H1 (cell line): ENCODE measurements around the gene CBARP. TPM values are rescaled to one million over a fixed set of nuclear protein-coding genes. Genes with fewer than 3 reads are reported as not detected.

Experiments
- CTCF ChIA-PET: fragments of 300-600 bp; sonication (Branson Sonifier 250); formaldehyde crosslinking; loops from one replicate; lab custom pipeline; 2021; ENCODE audit not compliant: partially characterized antibody; lab: Charles Lee
- POLR2A ChIA-PET: fragments of 300-600 bp; sonication (Branson Sonifier 250); formaldehyde crosslinking; loops from one replicate; lab custom pipeline; 2021; ENCODE audit warnings: inconsistent platforms; ENCODE audit not compliant: partially characterized antibody; lab: Charles Lee
- DNase-seq, 2 experiments: peaks; one replicate each; pipeline versions ENCODE4 v3.0.0 to v3.0.0-alpha.2; 2010 to 2022; ENCODE audit warnings: low spot score in 2 of 2, low read depth in 1 of 2, mixed read lengths in 1 of 2
- FAIRE-seq: peaks from 2 replicates; lab custom pipeline; 2011; peaks lifted over from hg19 to GRCh38; lab: Jason Lieb, UNC
- H2AFZ ChIP-seq: 2 replicates; pipeline ENCODE4 v1.8.1; 2012; ENCODE audit warnings: low read length, inconsistent platforms
- H2AK5ac ChIP-seq: 2 replicates; pipeline ENCODE4 v1.6.1; 2013; ENCODE audit warnings: low read depth, low read length
- H2BK120ac ChIP-seq: replicated peaks from 2 replicates; pipeline ENCODE3; 2013; ENCODE audit warnings: low read depth, low read length, inconsistent platforms
- H2BK12ac ChIP-seq: 2 replicates; pipeline ENCODE4 v1.6.1; 2013; ENCODE audit warnings: low read depth, low read length
- H2BK15ac ChIP-seq: 2 replicates; pipeline ENCODE4 v1.6.1; 2013; ENCODE audit warnings: low read length
- H2BK20ac ChIP-seq: 2 replicates; pipeline ENCODE4 v1.6.1; 2013; ENCODE audit warnings: low read length
- H2BK5ac ChIP-seq: 2 replicates; pipeline ENCODE4 v1.6.1; 2013; ENCODE audit warnings: low read depth, low read length
- H3K14ac ChIP-seq: 2 replicates; pipeline ENCODE4 v1.6.1; 2013; ENCODE audit warnings: inconsistent platforms; ENCODE audit not compliant: insufficient read length
- H3K18ac ChIP-seq: 2 replicates; pipeline ENCODE4 v1.6.1; 2013; ENCODE audit warnings: low read length; ENCODE audit errors: extremely low read depth
- H3K23ac ChIP-seq: 2 replicates; pipeline ENCODE4 v1.6.1; 2013; ENCODE audit warnings: inconsistent platforms; ENCODE audit not compliant: insufficient read length
- H3K23me2 ChIP-seq: 2 replicates; pipeline ENCODE4 v1.6.1; 2013; ENCODE audit warnings: low read depth, low read length
- H3K27ac ChIP-seq: 2 replicates; pipeline ENCODE4 v1.6.1; 2011; ENCODE audit warnings: low read depth, low read length, inconsistent platforms
- H3K27me3 ChIP-seq, 4 experiments: replicated peaks in 1 of 4; 1 replicate in 1 of 4; 2 replicates in 3 of 4; pipeline versions ENCODE4 v1.6.1 to v1.8.1; 2011 to 2013; ENCODE audit warnings: low read length in 3 of 4, mild to moderate bottlenecking in 3 of 4, inconsistent platforms in 2 of 4, mixed read lengths in 2 of 4, moderate library complexity in 1 of 4; ENCODE audit not compliant: control insufficient read depth in 3 of 4, insufficient read depth in 3 of 4; ENCODE audit errors: extremely low read depth in 1 of 4
- H3K36me3 ChIP-seq, 4 experiments: 2 replicates each; pipeline versions ENCODE4 v1.6.1 to v1.8.1; 2011 to 2013; ENCODE audit warnings: mild to moderate bottlenecking in 4 of 4, low read length in 3 of 4, moderate library complexity in 2 of 4, control low read depth in 1 of 4, inconsistent platforms in 1 of 4; ENCODE audit not compliant: insufficient read depth in 4 of 4, control insufficient read depth in 2 of 4
- H3K4ac ChIP-seq: replicated peaks from 2 replicates; pipeline ENCODE3; 2013; ENCODE audit warnings: low read length, low read depth, mixed read lengths, inconsistent platforms; ENCODE audit not compliant: insufficient read length
- H3K4me1 ChIP-seq, 4 experiments: replicated peaks in 1 of 4; 1 replicate in 1 of 4; 2 replicates in 3 of 4; pipeline versions ENCODE4 v1.6.1 to v1.8.1; 2011 to 2013; ENCODE audit warnings: low read length in 3 of 4, inconsistent platforms in 2 of 4, mixed read lengths in 1 of 4; ENCODE audit not compliant: insufficient read depth in 4 of 4, control insufficient read depth in 3 of 4
- H3K4me2 ChIP-seq, 2 experiments: 2 replicates each; pipeline versions ENCODE4 v1.6.1 to v1.8.1; 2011 to 2013; ENCODE audit warnings: low read depth in 2 of 2, low read length in 2 of 2, control low read depth in 1 of 2, inconsistent platforms in 1 of 2, mild to moderate bottlenecking in 1 of 2; ENCODE audit not compliant: insufficient read depth in 1 of 2
- H3K4me3 ChIP-seq, 4 experiments: fragments of 200-600, 300-600 bp in 1 of 4; sonication (generic), shearing (Covaris generic), sonication (Bioruptor Twin) in 1 of 4; 2 replicates each; pipeline versions ENCODE4 v1.5.1 to v1.8.1; 2011 to 2016; ENCODE audit warnings: low read length in 4 of 4, low read depth in 3 of 4, control low read depth in 2 of 4, inconsistent platforms in 2 of 4, mild to moderate bottlenecking in 2 of 4, mixed read lengths in 1 of 4, moderate library complexity in 1 of 4; ENCODE audit not compliant: insufficient read depth in 2 of 4; ENCODE audit errors: extremely low read depth in 1 of 4
- H3K56ac ChIP-seq: replicated peaks from 2 replicates; pipeline ENCODE3; 2013; ENCODE audit warnings: low read depth, mild to moderate bottlenecking, mixed read lengths, low read length, inconsistent platforms; ENCODE audit not compliant: insufficient read length
- H3K79me1 ChIP-seq: 2 replicates; pipeline ENCODE4 v1.6.1; 2013; ENCODE audit warnings: low read depth, low read length, control low read depth
- H3K79me2 ChIP-seq, 2 experiments: 2 replicates each; pipeline versions ENCODE4 v1.6.1 to v1.8.1; 2012 to 2013; ENCODE audit warnings: low read length in 2 of 2, mild to moderate bottlenecking in 2 of 2, inconsistent platforms in 1 of 2; ENCODE audit not compliant: insufficient read depth in 2 of 2, control insufficient read depth in 1 of 2
- H3K9ac ChIP-seq, 4 experiments: replicated peaks in 1 of 4; 1 replicate in 1 of 4; 2 replicates in 3 of 4; pipeline versions ENCODE4 v1.6.1 to v1.8.1; 2011 to 2013; ENCODE audit warnings: low read depth in 3 of 4, low read length in 3 of 4, control low read depth in 2 of 4, mild to moderate bottlenecking in 2 of 4, moderate library complexity in 2 of 4, inconsistent platforms in 1 of 4; ENCODE audit errors: extremely low read depth in 1 of 4
- H3K9me3 ChIP-seq, 2 experiments: 2 replicates each; pipeline versions ENCODE4 v1.6.1 to v1.8.1; 2012 to 2013; ENCODE audit warnings: mild to moderate bottlenecking in 2 of 2, moderate library complexity in 2 of 2, control low read depth in 1 of 2, inconsistent platforms in 1 of 2, low read depth in 1 of 2, low read length in 1 of 2, mixed read lengths in 1 of 2; ENCODE audit not compliant: insufficient read depth in 2 of 2
- H4K20me1 ChIP-seq, 2 experiments: replicated peaks in 1 of 2; 2 replicates each; pipeline versions ENCODE3 to v1.8.1; 2011 to 2013; ENCODE audit warnings: inconsistent platforms in 2 of 2, low read length in 2 of 2, mild to moderate bottlenecking in 1 of 2; ENCODE audit not compliant: insufficient read depth in 2 of 2, control insufficient read depth in 1 of 2
- H4K5ac ChIP-seq: 2 replicates; pipeline ENCODE4 v1.6.1; 2013; ENCODE audit warnings: low read length, low read depth, mixed read lengths, inconsistent platforms; ENCODE audit not compliant: insufficient read length
- H4K8ac ChIP-seq: 2 replicates; pipeline ENCODE4 v1.8.0; 2013; ENCODE audit warnings: mild to moderate bottlenecking, moderate library complexity, low read length, inconsistent platforms; ENCODE audit not compliant: insufficient read depth; ENCODE audit errors: extremely low read depth
- H4K91ac ChIP-seq: replicated peaks from 2 replicates; pipeline ENCODE3; 2013; ENCODE audit warnings: low read length, mixed read lengths, inconsistent platforms; ENCODE audit not compliant: insufficient read length
- KDM1A ChIP-seq: fragments of 200-600, 300-600 bp; sonication (generic); IDR thresholded peaks from 2 replicates; pipeline ENCODE4 v1.7.1; 2016; ENCODE audit warnings: mild to moderate bottlenecking, low read length, borderline replicate concordance
- RXRA ChIP-seq: IDR thresholded peaks from 2 replicates; pipeline ENCODE4 v1.6.1; 2011; ENCODE audit warnings: low read depth, mild to moderate bottlenecking, low read length, moderate library complexity; ENCODE audit not compliant: insufficient read depth
- SIRT6 ChIP-seq: IDR thresholded peaks from one replicate; pipeline ENCODE4 v1.7.1; 2012; ENCODE audit warnings: low read length, inconsistent platforms
- WGBS, 2 experiments: shearing (Covaris generic) in 1 of 2; methylation state at CpG; one replicate each; pipeline versions ENCODE4 v1.1.6 to v1.1.7; 2013 to 2015; ENCODE audit warnings: low lambda C conversion rate in 2 of 2, mixed read lengths in 2 of 2, inconsistent platforms in 1 of 2, low coverage in 1 of 2, missing lambda C conversion rate in 1 of 2; ENCODE audit not compliant: insufficient replicate concordance in 2 of 2, insufficient coverage in 1 of 2, insufficient read length in 1 of 2; ENCODE audit errors: extremely low coverage in 1 of 2, missing lambda C conversion rate in 1 of 2; 5-methylcytosine and 5-hydroxymethylcytosine counted together
- polyA plus RNA-seq, 7 experiments: library from polyadenylated mRNA; depleted of rRNA in 3 of 7; stranded (reverse) in 5 of 7; unstranded in 2 of 7; fragments of >200 nt in 5 of 7; fragments of 200-250 nt in 2 of 7; gene quantifications; 1 replicate in 5 of 7; 2 replicates in 1 of 7; 4 replicates in 1 of 7; pipeline versions ENCODE4 v1.2.1 to v1.2.3, GENCODE V29; 2011 to 2013; ENCODE audit warnings: missing spikeins in 2 of 7, mixed read lengths in 2 of 7
- total RNA-seq: library from RNA; stranded (reverse); fragmentation: NEBNext Ultra II Directional; extraction: Animal tissue kit (Norgen Biotek cat#: 25700); gene quantifications from 2 replicates; pipeline ENCODE4 v1.2.1, GENCODE V29; 2021
- TF ChIP-seq, protein P1 (sequence below): IDR thresholded peaks from 2 replicates; pipeline ENCODE4 v1.6.1; 2011; ENCODE audit warnings: low read depth, mild to moderate bottlenecking, low read length; ENCODE audit not compliant: insufficient read depth
- TF ChIP-seq, protein P2 (sequence below): IDR thresholded peaks from 2 replicates; pipeline ENCODE4 v1.6.1; 2011; ENCODE audit warnings: low read length, improper control_type of control experiment

The CBARP gene
- total and polyA plus RNA-seq, 2 of the 8 experiments (the other 6 are each of a cell fraction or from before 2014, with no cell fraction given) = 4.9 to 14.7 TPM

DNA sequence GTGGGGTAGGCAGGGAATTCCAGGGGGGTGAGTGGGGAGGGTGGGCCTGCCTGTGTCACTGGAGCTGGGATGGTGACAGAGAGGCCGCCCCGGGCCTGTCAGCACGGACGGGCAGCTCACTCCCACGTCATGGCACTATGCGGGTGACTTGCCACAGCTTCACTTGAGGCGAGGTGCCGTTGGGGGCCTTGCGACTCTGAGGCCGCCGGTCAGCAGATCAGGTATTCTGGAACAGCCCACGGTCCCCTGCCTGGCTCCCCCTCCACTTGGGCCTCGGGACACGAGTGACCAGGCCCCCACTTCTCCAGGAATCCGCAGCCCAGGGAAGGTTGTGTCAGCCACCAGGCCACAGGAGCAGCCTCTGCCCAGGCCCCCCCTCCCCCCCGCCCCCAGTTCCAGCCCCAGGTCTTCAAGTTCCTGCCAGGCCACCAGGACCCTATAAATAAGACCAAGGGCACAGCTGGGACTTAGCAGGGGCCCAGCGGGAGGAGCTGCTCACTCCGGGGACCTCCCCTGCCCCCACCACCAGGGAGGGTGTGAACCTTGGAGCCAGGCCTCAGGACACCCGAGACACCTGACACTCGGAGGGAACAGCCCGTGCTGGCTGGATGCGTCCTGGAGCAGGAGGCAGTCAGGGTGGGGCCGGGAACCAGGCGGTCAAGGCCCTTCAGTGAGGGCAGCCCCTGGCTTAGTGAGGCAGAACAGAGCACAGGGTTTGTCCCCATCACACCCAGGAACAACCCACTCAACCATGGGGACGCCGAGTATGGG is 7.9 kb upstream of the CBARP start:
- Histone ChIP-seq H3K4me1 (peaks cover 0 to 21% (median 7%) of the 10 kb centered on the region in 4 experiments; a peak in 6 of 7 replicates), H2BK15ac (no peak overlapping the region), H3K27ac (no peak overlapping the region), H3K79me2 (peaks cover 0 to 15% of the 10 kb centered on the region in 2 experiments; a peak in 1 of 4 replicates), H3K56ac (no peak overlapping the region), H3K18ac (no peak overlapping the region; the same call in 1 of the 2 replicates), H2BK120ac (no peak overlapping the region), H3K9ac (no peak overlapping the region), H2BK12ac (no peak overlapping the region), H3K4ac (no peak overlapping the region), H3K9me3 (no peaks in the 10 kb centered on the region), H4K91ac (no peak overlapping the region), H4K20me1 (peaks cover 0 to 9% of the 10 kb centered on the region in 2 experiments), H2BK5ac (no peak overlapping the region), H3K23me2 (peaks cover 4% of the 10 kb centered on the region; the same call in 1 of the 2 replicates), H2AK5ac (0 out of 2 replicates have a peak overlapping the region, but pooled peaks have one; percentile 75), H3K36me3 (peaks cover 0 to 8% (median 0%) of the 10 kb centered on the region in 4 experiments; a peak in 2 of 8 replicates), H3K79me1 (peaks cover 9% of the 10 kb centered on the region), H3K27me3 (no peaks in the 10 kb centered on the region), H2BK20ac (no peak overlapping the region), H2AFZ (no peak overlapping the region), H3K4me3 (no peak overlapping the region), H4K5ac (no peak overlapping the region), H3K4me2 (no peak overlapping the region), H3K23ac (no peak overlapping the region), H4K8ac (no peak overlapping the region), H3K14ac (no peak overlapping the region)
- TF ChIP-seq SIRT6 (no peak), KDM1A (no peak), RXRA (no peak)
- TF ChIP-seq, protein P1, sequence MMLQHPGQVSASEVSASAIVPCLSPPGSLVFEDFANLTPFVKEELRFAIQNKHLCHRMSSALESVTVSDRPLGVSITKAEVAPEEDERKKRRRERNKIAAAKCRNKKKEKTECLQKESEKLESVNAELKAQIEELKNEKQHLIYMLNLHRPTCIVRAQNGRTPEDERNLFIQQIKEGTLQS = no peak
- TF ChIP-seq, protein P2, sequence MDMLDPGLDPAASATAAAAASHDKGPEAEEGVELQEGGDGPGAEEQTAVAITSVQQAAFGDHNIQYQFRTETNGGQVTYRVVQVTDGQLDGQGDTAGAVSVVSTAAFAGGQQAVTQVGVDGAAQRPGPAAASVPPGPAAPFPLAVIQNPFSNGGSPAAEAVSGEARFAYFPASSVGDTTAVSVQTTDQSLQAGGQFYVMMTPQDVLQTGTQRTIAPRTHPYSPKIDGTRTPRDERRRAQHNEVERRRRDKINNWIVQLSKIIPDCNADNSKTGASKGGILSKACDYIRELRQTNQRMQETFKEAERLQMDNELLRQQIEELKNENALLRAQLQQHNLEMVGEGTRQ = no peak
- WGBS, 2 experiments = 91% methylated on average over 25 of the region's 26 CpGs; no CpG with 5 or more reads in 1 of the 2 experiments
- POLR2A ChIA-PET = interaction anchor here (0.6 to 10.1 kb wide), 8 partner anchors 8 to 175 kb away, joined by 3 to 355 read pairs (median 4); partner anchors contain the start of genes CIRBP and FAM174C
- DNase-seq (no peak), FAIRE-seq (no peak)
- CTCF ChIA-PET = interaction anchor here (0.6 to 7.7 kb wide), 7 partner anchors 17 to 719 kb away, joined by 3 to 212 read pairs (median 14); partner anchors contain the start of gene CIRBP
